MCF 10A (cell line): ENCODE results near the gene SERPINB7. TPM values are rescaled to one million over a fixed set of nuclear protein-coding genes. Genes with fewer than 3 reads are reported as not detected.

Source experiments
- BruUV-seq: library from RNA; stranded (reverse); fragments of 400-500 nt; replicated peaks from 2 replicates; lab custom pipeline; 2021; lab: Mats Ljungman, UMichigan
- CTCF ChIA-PET: fragments of 300-600 bp; sonication (Branson Sonifier 250); formaldehyde crosslinking; extraction: SDS; loops from one replicate; lab custom pipeline; 2021; ENCODE audit warnings: antibody characterized with exemption, inconsistent platforms; lab: Yijun Ruan, JAX
- POLR2A ChIA-PET: fragments of 300-600, 350-650 bp; sonication (Branson Sonifier 250); formaldehyde crosslinking; extraction: SDS; loops from one replicate; lab custom pipeline; 2020; ENCODE audit warnings: antibody characterized with exemption, inconsistent platforms; lab: Yijun Ruan, JAX
- DNase-seq: peaks from one replicate; pipeline ENCODE4 v3.0.0-alpha.2; 2018; ENCODE audit not compliant: unreplicated experiment
- H3K27ac Mint-ChIP-seq: one replicate; pipeline ENCODE4 v1.8.0; 2022; ENCODE audit warnings: mild to moderate bottlenecking, low read depth, mixed read lengths; ENCODE audit not compliant: unreplicated experiment
- H3K27me3 Mint-ChIP-seq: one replicate; pipeline ENCODE4 v1.8.0; 2022; ENCODE audit warnings: mixed read lengths; ENCODE audit not compliant: insufficient read depth, unreplicated experiment
- H3K36me3 Mint-ChIP-seq: one replicate; pipeline ENCODE4 v1.8.0; 2022; ENCODE audit warnings: mild to moderate bottlenecking, moderate library complexity, mixed read lengths; ENCODE audit not compliant: insufficient read depth, unreplicated experiment
- H3K4me1 Mint-ChIP-seq: one replicate; pipeline ENCODE4 v1.8.0; 2022; ENCODE audit warnings: mixed read lengths; ENCODE audit not compliant: insufficient read depth, unreplicated experiment
- H3K4me3 Mint-ChIP-seq: one replicate; pipeline ENCODE4 v1.8.0; 2022; ENCODE audit warnings: mild to moderate bottlenecking, moderate library complexity, mixed read lengths; ENCODE audit not compliant: unreplicated experiment
- H3K9me3 Mint-ChIP-seq: one replicate; pipeline ENCODE4 v1.8.0; 2022; ENCODE audit warnings: mixed read lengths; ENCODE audit not compliant: unreplicated experiment
- intact Hi-C: fragments of 100-400 bp; cut with micrococcal nuclease; formaldehyde crosslinking; loops from 2 replicates; pipeline ENCODE4 v1.14.1; 2022
- total RNA-seq: library from RNA; stranded (reverse); gene quantifications from 2 replicates; pipeline ENCODE4 v1.2.3, GENCODE V29; 2022
- TF ChIP-seq, protein P1 (sequence below): fragments of 200-600 bp; IDR thresholded peaks from one replicate; pipeline ENCODE4 v1.8.0; 2022; ENCODE audit warnings: antibody characterized with exemption, mild to moderate bottlenecking; ENCODE audit not compliant: unreplicated experiment

The SERPINB7 gene
- total RNA-seq, 1 experiment from 2014 or later = 3.0 TPM

DNA sequence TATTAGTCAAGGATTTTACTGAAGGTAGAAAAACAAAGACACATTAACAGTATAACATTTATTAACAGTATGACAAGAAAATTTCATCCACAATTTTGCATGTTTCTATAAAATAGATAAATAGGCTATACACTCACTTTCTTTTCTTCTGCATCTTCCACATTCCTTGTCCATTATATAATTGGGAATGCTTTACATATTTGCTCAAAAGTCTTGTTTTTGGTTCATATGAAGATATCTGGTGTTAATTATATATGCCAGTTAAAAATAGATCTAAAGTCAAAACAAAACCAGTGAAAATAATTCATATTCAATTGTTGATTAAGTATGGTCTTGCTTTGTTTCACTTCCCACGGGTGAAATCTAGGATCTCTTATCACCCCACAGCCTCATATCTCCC lies 53.4 kb downstream of the SERPINB7 start:
- ChIA-PET CTCF (interaction anchor here (0.6 to 1.2 kb wide), 3 partner anchors 15 to 323 kb away, joined by 3 to 4 read pairs (median 3); no protein-coding TSS in a partner anchor), POLR2A (interaction anchor here (0.7 to 1.7 kb wide), 3 partner anchors 9 to 32 kb away, joined by 3 to 4 read pairs (median 3); no protein-coding TSS in a partner anchor)
- Mint-ChIP-seq H3K27me3 (no peaks in the 10 kb centered on the region), H3K27ac (no peak overlapping the region), H3K36me3 (no peaks in the 10 kb centered on the region), H3K4me1 (peaks cover 28% of the 10 kb centered on the region), H3K9me3 (no peaks in the 10 kb centered on the region), H3K4me3 (no peak overlapping the region)
- TF ChIP-seq, protein P1, sequence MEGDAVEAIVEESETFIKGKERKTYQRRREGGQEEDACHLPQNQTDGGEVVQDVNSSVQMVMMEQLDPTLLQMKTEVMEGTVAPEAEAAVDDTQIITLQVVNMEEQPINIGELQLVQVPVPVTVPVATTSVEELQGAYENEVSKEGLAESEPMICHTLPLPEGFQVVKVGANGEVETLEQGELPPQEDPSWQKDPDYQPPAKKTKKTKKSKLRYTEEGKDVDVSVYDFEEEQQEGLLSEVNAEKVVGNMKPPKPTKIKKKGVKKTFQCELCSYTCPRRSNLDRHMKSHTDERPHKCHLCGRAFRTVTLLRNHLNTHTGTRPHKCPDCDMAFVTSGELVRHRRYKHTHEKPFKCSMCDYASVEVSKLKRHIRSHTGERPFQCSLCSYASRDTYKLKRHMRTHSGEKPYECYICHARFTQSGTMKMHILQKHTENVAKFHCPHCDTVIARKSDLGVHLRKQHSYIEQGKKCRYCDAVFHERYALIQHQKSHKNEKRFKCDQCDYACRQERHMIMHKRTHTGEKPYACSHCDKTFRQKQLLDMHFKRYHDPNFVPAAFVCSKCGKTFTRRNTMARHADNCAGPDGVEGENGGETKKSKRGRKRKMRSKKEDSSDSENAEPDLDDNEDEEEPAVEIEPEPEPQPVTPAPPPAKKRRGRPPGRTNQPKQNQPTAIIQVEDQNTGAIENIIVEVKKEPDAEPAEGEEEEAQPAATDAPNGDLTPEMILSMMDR = no peak
- no TSS peak for BruUV-seq
- DNase-seq = no peak
- intact Hi-C loops = no loop called here

DNA sequence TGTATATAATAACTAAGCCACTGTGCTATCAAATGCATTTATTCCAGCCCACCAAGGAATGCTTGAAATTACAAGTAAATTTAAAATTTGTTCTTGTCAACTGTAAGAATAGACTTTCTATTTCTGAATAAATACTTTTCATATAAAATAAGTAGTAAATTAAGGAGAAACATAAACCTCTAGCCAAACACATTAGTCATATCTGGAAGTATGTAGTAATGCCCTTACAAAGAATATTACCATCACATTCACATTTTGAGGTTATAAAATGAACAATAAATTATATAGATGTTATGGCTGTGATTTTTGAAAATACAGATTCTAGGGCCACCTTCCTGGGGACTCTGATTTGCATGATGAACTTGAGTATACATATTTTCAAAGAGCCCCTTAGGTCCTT lies 54.7 kb downstream of the SERPINB7 start:
- Mint-ChIP-seq H3K27ac (no peak overlapping the region), H3K36me3 (no peaks in the 10 kb centered on the region), H3K4me3 (no peak overlapping the region), H3K4me1 (peaks cover 28% of the 10 kb centered on the region), H3K27me3 (no peaks in the 10 kb centered on the region), H3K9me3 (no peaks in the 10 kb centered on the region)
- intact Hi-C loops = loop anchor here (5.0 kb wide), 1 partner anchor 68 kb away; no protein-coding TSS in a partner anchor
- no peak for DNase-seq
- ChIA-PET POLR2A (interaction anchor here (1.2 to 1.7 kb wide), 2 partner anchors 10 to 52 kb away, joined by 4 to 6 read pairs; no protein-coding TSS in a partner anchor), CTCF (interaction anchor here (0.6 kb wide), 2 partner anchors 45 to 448 kb away, joined by 3 to 4 read pairs; no protein-coding TSS in a partner anchor)
- BruUV-seq = no TSS peak
- TF ChIP-seq, protein P1 = no peak

GRCh38 chr18:63831080-63831788 lies 56.0 kb downstream of the SERPINB7 start:
- Mint-ChIP-seq H3K36me3 (no peaks in the 10 kb centered on the region), H3K4me1 (peaks cover 28% of the 10 kb centered on the region), H3K27ac (peak overlapping the region; percentile 0), H3K4me3 (no peak overlapping the region), H3K9me3 (peaks cover 5% of the 10 kb centered on the region), H3K27me3 (no peaks in the 10 kb centered on the region)
- TF ChIP-seq, protein P1 = no peak
- intact Hi-C loops = loop anchor here (5.0 kb wide), 1 partner anchor 69 kb away; no protein-coding TSS in a partner anchor
- POLR2A ChIA-PET = interaction anchor here (0.6 to 1.2 kb wide), 3 partner anchors 14 to 53 kb away, joined by 3 to 6 read pairs (median 3); no protein-coding TSS in a partner anchor
- DNase-seq = peak; percentile 47
- CTCF ChIA-PET = interaction anchor here (0.6 to 1.6 kb wide), 4 partner anchors 12 to 420 kb away, joined by 3 to 6 read pairs (median 4); no protein-coding TSS in a partner anchor
- no TSS peak for BruUV-seq

GRCh38 chr18:63832470-63832869 lies 57.3 kb downstream of the SERPINB7 start:
- H3K27ac Mint-ChIP-seq = no peak overlapping the region
- H3K4me1 Mint-ChIP-seq = peaks cover 28% of the 10 kb centered on the region
- no peaks in the 10 kb centered on the region for H3K27me3 Mint-ChIP-seq
- POLR2A ChIA-PET = no interaction called here
- no peak overlapping the region for H3K4me3 Mint-ChIP-seq
- CTCF ChIA-PET = interaction anchor here (1.4 kb wide), 1 partner anchor 11 kb away, joined by 4 read pairs; no protein-coding TSS in a partner anchor
- intact Hi-C loops = loop anchor here (5.0 kb wide), 1 partner anchor 70 kb away; no protein-coding TSS in a partner anchor
- TF ChIP-seq, protein P1 = no peak
- no peak for DNase-seq
- no TSS peak for BruUV-seq
- H3K9me3 Mint-ChIP-seq = peaks cover 8% of the 10 kb centered on the region
- no peaks in the 10 kb centered on the region for H3K36me3 Mint-ChIP-seq
